ENCODE results near the gene HIBADH. TPM values are rescaled to one million over a fixed set of nuclear protein-coding genes. Genes with fewer than 3 reads are reported as not detected.
"Not testable (repeated sequence)": the region's sequence is repeated elsewhere in the genome, so short reads cannot be mapped to it uniquely, and the experiment has no call there.

The HIBADH gene
- polyA plus RNA-seq, 2 of the 4 experiments (the other 2 are of a cell fraction) = 49.5 to 118 TPM

GRCh38 chr7:27515933-27516332, 146.8 kb downstream of the HIBADH start:
- no peak overlapping the region for H3K4me2 ChIP-seq
- WGBS (ENCODE audit: missing lambda C conversion rate) = 97% methylated on average over 4 of the region's 4 CpGs
- TF ChIP-seq CEBPB (IDR thresholded peaks at IDR 0.05) = no peak
- no peak for TF ChIP-seq PHF8 (IDR thresholded peaks at IDR 0.05; ENCODE audit: borderline replicate concordance, low read depth)
- no peak for TF ChIP-seq ATOH8 (CRISPR knock-in tag; IDR thresholded peaks at IDR 0.05; ENCODE audit: low read depth)
- no peaks in the 10 kb centered on the region for H3K4me1 ChIP-seq
- ChIA-PET POLR2A (no interaction called here), CTCF (no interaction called here)
- ATAC-seq (no peak), FAIRE-seq (no peak), DNase-seq (ENCODE audit: low read depth in 1 of 2, low spot score in 1 of 2) (no peak)
- no peak overlapping the region for H3K4me3 ChIP-seq
- H3K27ac ChIP-seq = no peak overlapping the region
- H3K9me3 ChIP-seq = no peaks in the 10 kb centered on the region

- no peaks in the 10 kb centered on the region for H3K4me1 ChIP-seq
- DNase-seq (ENCODE audit: low read depth in 1 of 2, low spot score in 1 of 2) = no peak
- 71% methylated on average over 5 of the region's 5 CpGs for WGBS (ENCODE audit: missing lambda C conversion rate)
- no peak overlapping the region for H3K27ac ChIP-seq
- H3K9me3 ChIP-seq = no peaks in the 10 kb centered on the region
- no peak for ATAC-seq
- H3K4me2 ChIP-seq = no peak overlapping the region
- ChIA-PET POLR2A (no interaction called here), CTCF (no interaction called here)
- no peak for TF ChIP-seq GATA3 (IDR thresholded peaks at IDR 0.05; ENCODE audit: borderline replicate concordance)
- no peak for TF ChIP-seq NPAS2 (CRISPR knock-in tag; IDR thresholded peaks at IDR 0.05; ENCODE audit: borderline replicate concordance)
- no peak for FAIRE-seq
- no peak overlapping the region for H3K4me3 ChIP-seq
Observed at GRCh38 chr7:27514861-27515260, 147.8 kb downstream of the HIBADH start.

- POLR2A ChIA-PET = no interaction called here
- H3K9me3 ChIP-seq = no peaks in the 10 kb centered on the region
- H3K27ac ChIP-seq = no peak overlapping the region
- H3K4me1 ChIP-seq = no peaks in the 10 kb centered on the region
- no peak for FAIRE-seq
- CTCF ChIA-PET = interaction anchor here (0.8 kb wide), 1 partner anchor 507 kb away, joined by 3 read pairs; no protein-coding TSS in a partner anchor
- H3K4me2 ChIP-seq = no peak overlapping the region
- TF ChIP-seq CHD4 (IDR thresholded peaks at IDR 0.05; ENCODE audit: borderline replicate concordance) (no peak), HMGXB4 (CRISPR knock-in tag; IDR thresholded peaks at IDR 0.05; ENCODE audit: borderline replicate concordance) (no peak), MAFK (IDR thresholded peaks at IDR 0.05; ENCODE audit: partially characterized antibody) (no peak), USF2 (IDR thresholded peaks at IDR 0.05) (no peak), EP300 (IDR thresholded peaks at IDR 0.05) (no peak), ESRRA (IDR thresholded peaks at IDR 0.05; ENCODE audit: borderline replicate concordance, low read length) (no peak), TP53 (CRISPR knock-in tag; IDR thresholded peaks at IDR 0.05) (no peak), BHLHE40 (IDR thresholded peaks at IDR 0.05; ENCODE audit: low read depth, low read length) (no peak), MAZ (IDR thresholded peaks at IDR 0.05; ENCODE audit: borderline replicate concordance, low read depth, low read length) (no peak), KDM1A (IDR thresholded peaks at IDR 0.05; ENCODE audit: low read depth) (no peak), NPAS2 (CRISPR knock-in tag; IDR thresholded peaks at IDR 0.05; ENCODE audit: borderline replicate concordance) (no peak), JUN (IDR thresholded peaks at IDR 0.05) (no peak), ZNF302 (CRISPR knock-in tag; IDR thresholded peaks at IDR 0.05) (no peak), ZC3H11A (IDR thresholded peaks at IDR 0.05) (no peak), NFE2L2 (conservative IDR thresholded peaks at IDR 0.05; ENCODE audit: low read length) (no peak), PHF8 (IDR thresholded peaks at IDR 0.05; ENCODE audit: borderline replicate concordance, low read depth) (no peak), RNF2 (IDR thresholded peaks at IDR 0.05; ENCODE audit: borderline replicate concordance, low read depth) (no peak)
- ATAC-seq = no peak
- 56% methylated on average over 1 of the region's 1 CpG for WGBS (ENCODE audit: missing lambda C conversion rate)
- DNase-seq (ENCODE audit: low read depth in 1 of 2, low spot score in 1 of 2) = no peak
- no peak overlapping the region for H3K4me3 ChIP-seq
Observed at GRCh38 chr7:27513885-27514284, 148.8 kb downstream of the HIBADH start.

GRCh38 chr7:27511370-27511769, 151.3 kb downstream of the HIBADH start:
- H3K4me2 ChIP-seq; H3K27ac ChIP-seq; H3K4me3 ChIP-seq; H3K9me3 ChIP-seq; DNase-seq (ENCODE audit: low read depth in 1 of 2, low spot score in 1 of 2); ATAC-seq; FAIRE-seq; H3K4me1 ChIP-seq: not testable (repeated sequence)
- CTCF ChIA-PET = interaction anchor here (1.2 kb wide), 1 partner anchor 409 kb away, joined by 4 read pairs; no protein-coding TSS in a partner anchor
- WGBS (ENCODE audit: missing lambda C conversion rate) = 86% methylated on average over 1 of the region's 1 CpG
- POLR2A ChIA-PET = interaction anchor here (0.7 kb wide), 1 partner anchor 75 kb away, joined by 3 read pairs; no protein-coding TSS in a partner anchor

Data from A549 (cell line).